AG04449 (cell line): ENCODE results near the gene CFAP52.
A peak's percentile ranks its signal among the peaks of the same experiment; 100 is the strongest.
"Not testable (repeated sequence)": the region's sequence is repeated elsewhere in the genome, so short reads cannot be mapped to it uniquely, and the experiment has no call there.

Source experiments
- CTCF ChIA-PET: fragments of 350-600 bp; formaldehyde crosslinking; extraction: SDS; loops from one replicate; lab custom pipeline; 2021; ENCODE audit warnings: antibody characterized with exemption; lab: Yijun Ruan, JAX
- POLR2A ChIA-PET: fragments of 400-600, 350-600 bp; formaldehyde crosslinking; extraction: SDS; loops from one replicate; lab custom pipeline; 2020; ENCODE audit warnings: antibody characterized with exemption, inconsistent platforms; lab: Yijun Ruan, JAX
- DNase-seq: peaks from one replicate; pipeline ENCODE4 v3.0.0-alpha.2; 2010; ENCODE audit warnings: low read depth, low spot score
- H3K4me3 ChIP-seq: 2 replicates; pipeline ENCODE4 v1.5.1; 2011; ENCODE audit warnings: low read depth, mild to moderate bottlenecking, control low read depth, low read length
- CTCF ChIP-seq: IDR thresholded peaks from one replicate; pipeline ENCODE4 v1.5.1; 2011; ENCODE audit warnings: mild to moderate bottlenecking, moderate library complexity, low read length, control low read depth, inconsistent platforms; ENCODE audit not compliant: insufficient read depth; ENCODE audit errors: missing control alignments

The CFAP52 gene

GRCh38 chr17:9553181-9553580 lies 23.3 kb upstream of the CFAP52 start:
- POLR2A ChIA-PET = no interaction called here
- no peak for DNase-seq
- no peak overlapping the region for H3K4me3 ChIP-seq
- CTCF ChIA-PET = interaction anchor here (1.7 to 2.3 kb wide), 2 partner anchors 9 to 11 kb away, joined by 6 to 7 read pairs; no protein-coding TSS in a partner anchor
- no peak for TF ChIP-seq CTCF

- DNase-seq = no peak
- H3K4me3 ChIP-seq = no peak overlapping the region
- ChIA-PET CTCF (interaction anchor here (1.7 to 2.3 kb wide), 2 partner anchors 10 to 11 kb away, joined by 6 to 7 read pairs; no protein-coding TSS in a partner anchor), POLR2A (no interaction called here)
- no peak for TF ChIP-seq CTCF
Measured at GRCh38 chr17:9553596-9553995, 22.8 kb upstream of the CFAP52 start.

GRCh38 chr17:9554715-9555114 lies 21.7 kb upstream of the CFAP52 start:
- CTCF ChIA-PET = interaction anchor here (0.6 to 2.3 kb wide), 6 partner anchors 8 to 244 kb away, joined by 3 to 7 read pairs (median 3); no protein-coding TSS in a partner anchor
- TF ChIP-seq CTCF = peak; percentile 8
- H3K4me3 ChIP-seq, DNase-seq, POLR2A ChIA-PET: not testable (repeated sequence)

- CTCF ChIA-PET = interaction anchor here (1.4 to 1.7 kb wide), 2 partner anchors 9 to 20 kb away, joined by 4 to 8 read pairs; partner anchors contain the start of gene CFAP52
- no peak overlapping the region for H3K4me3 ChIP-seq
- DNase-seq = no peak
- POLR2A ChIA-PET = no interaction called here
- TF ChIP-seq CTCF = no peak
Measured at GRCh38 chr17:9557161-9557755, 19.2 kb upstream of the CFAP52 start.

- ChIA-PET POLR2A (no interaction called here), CTCF (interaction anchor here (1.4 to 1.7 kb wide), 2 partner anchors 8 to 19 kb away, joined by 4 to 8 read pairs; partner anchors contain the start of gene CFAP52)
- no peak for TF ChIP-seq CTCF
Measured at GRCh38 chr17:9557857-9558256, 18.6 kb upstream of the CFAP52 start.

GRCh38 chr17:9564104-9564503 lies 12.3 kb upstream of the CFAP52 start:
- no peak for TF ChIP-seq CTCF
- ChIA-PET CTCF (interaction anchor here (0.8 to 4.4 kb wide), 3 partner anchors 10 to 15 kb away, joined by 3 to 34 read pairs (median 7); partner anchors contain the start of genes CFAP52 and STX8), POLR2A (no interaction called here)
- DNase-seq = no peak
- no peak overlapping the region for H3K4me3 ChIP-seq

More at GRCh38 chr17:9557857-9558256, 18.6 kb upstream of the CFAP52 start:
- H3K4me3 ChIP-seq = no peak overlapping the region
- DNase-seq = no peak
